ENCODE results near the gene PACSIN2. TPM values are rescaled to one million over a fixed set of nuclear protein-coding genes. Genes with fewer than 3 reads are reported as not detected.
A peak's percentile ranks its signal among the peaks of the same experiment; 100 is the strongest.

PACSIN2 gene
- total and polyA plus RNA-seq, 10 of the 15 experiments (the other 5 are each of a cell fraction or from before 2014, with no cell fraction given) = 0.93 to 78.7 (median 46.8) TPM

- TF ChIP-seq PRDM15 (CRISPR knock-in tag; IDR thresholded peaks at IDR 0.05) = no peak
- TF ChIP-seq SP1 (IDR thresholded peaks at IDR 0.05; ENCODE audit: low read depth, low read length) = peak; percentile 56
- TF ChIP-seq EGR1 (IDR thresholded peaks at IDR 0.05; ENCODE audit: borderline replicate concordance in 1 of 2, low read depth in 2 of 2, low read length in 2 of 2) = peak in 1 of 2 experiments; percentile 91; a peak in 2 of 3 replicates
- TF ChIP-seq MTA2 (IDR thresholded peaks at IDR 0.05; ENCODE audit: low read depth) = no peak
- TF ChIP-seq ZBTB33 (IDR thresholded peaks at IDR 0.05) = peak; percentile 90
Measured at GRCh38 chr22:42856865-42857704, 157.9 kb downstream of the PACSIN2 start, which contains the start of gene ARFGAP3 (continued).

Measured in GM12878 (cell line).